ENCODE data around the gene TUBGCP2.

The TUBGCP2 gene

DNA sequence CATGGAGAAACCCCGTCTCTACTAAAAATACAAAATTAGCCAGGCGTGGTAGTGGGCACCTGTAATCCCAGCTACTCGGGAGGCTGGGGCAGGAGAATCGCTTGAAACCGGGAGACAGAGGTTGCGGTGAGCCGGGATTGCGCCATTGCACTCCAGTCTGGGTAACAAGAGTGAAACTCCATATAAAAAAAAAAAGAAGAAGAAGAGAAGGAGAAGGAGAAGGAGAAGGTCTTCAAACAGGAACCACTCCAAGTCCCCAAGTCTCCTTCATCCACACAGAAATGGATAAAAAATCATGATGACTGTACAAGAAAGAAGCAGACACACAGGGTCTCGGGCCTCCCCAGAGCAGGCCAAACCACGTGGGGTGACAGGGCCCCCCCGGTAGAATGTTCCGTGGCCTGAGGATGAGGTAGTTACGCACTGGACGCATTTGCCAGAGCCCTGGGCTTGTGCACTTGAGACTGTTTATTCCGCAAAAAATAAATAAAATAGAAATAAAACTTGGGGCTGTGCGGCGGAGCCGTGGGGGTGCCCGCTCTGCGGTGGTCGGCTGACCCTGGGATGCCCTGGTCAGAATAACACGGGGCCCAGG lies 55.2 kb downstream of the TUBGCP2 start:
- no peaks in the 10 kb centered on the region for H3K79me2 ChIP-seq (ENCODE audit: control insufficient read depth, low read length)
- H3K9me3 ChIP-seq (ENCODE audit: control insufficient read depth, insufficient read depth, low read length) = no peaks in the 10 kb centered on the region
- H3K27me3 ChIP-seq (ENCODE audit: control insufficient read depth, low read length) = no peaks in the 10 kb centered on the region
- H3K27ac ChIP-seq (ENCODE audit: low read depth, low read length) = no peak overlapping the region
- no peak overlapping the region for H3K4me2 ChIP-seq (ENCODE audit: low read length)
- no peaks in the 10 kb centered on the region for H4K20me1 ChIP-seq (ENCODE audit: control insufficient read depth, insufficient read depth, low read depth, low read length)
- peaks cover 16% of the 10 kb centered on the region for H3K4me1 ChIP-seq (ENCODE audit: control insufficient read depth, low read length)
- H3K9me2 ChIP-seq (replicated peaks; ENCODE audit: control insufficient read depth, low read length) = no peaks in the 10 kb centered on the region
- no peaks in the 10 kb centered on the region for H3K36me3 ChIP-seq (ENCODE audit: control insufficient read depth, low read length)
- H3F3A ChIP-seq (ENCODE audit: control insufficient read depth, insufficient read depth) = no peaks in the 10 kb centered on the region
- no peak for TF ChIP-seq EZH2phosphoT487 (IDR thresholded peaks at IDR 0.05; ENCODE audit: borderline replicate concordance, low read length)
- TF ChIP-seq, protein P1, sequence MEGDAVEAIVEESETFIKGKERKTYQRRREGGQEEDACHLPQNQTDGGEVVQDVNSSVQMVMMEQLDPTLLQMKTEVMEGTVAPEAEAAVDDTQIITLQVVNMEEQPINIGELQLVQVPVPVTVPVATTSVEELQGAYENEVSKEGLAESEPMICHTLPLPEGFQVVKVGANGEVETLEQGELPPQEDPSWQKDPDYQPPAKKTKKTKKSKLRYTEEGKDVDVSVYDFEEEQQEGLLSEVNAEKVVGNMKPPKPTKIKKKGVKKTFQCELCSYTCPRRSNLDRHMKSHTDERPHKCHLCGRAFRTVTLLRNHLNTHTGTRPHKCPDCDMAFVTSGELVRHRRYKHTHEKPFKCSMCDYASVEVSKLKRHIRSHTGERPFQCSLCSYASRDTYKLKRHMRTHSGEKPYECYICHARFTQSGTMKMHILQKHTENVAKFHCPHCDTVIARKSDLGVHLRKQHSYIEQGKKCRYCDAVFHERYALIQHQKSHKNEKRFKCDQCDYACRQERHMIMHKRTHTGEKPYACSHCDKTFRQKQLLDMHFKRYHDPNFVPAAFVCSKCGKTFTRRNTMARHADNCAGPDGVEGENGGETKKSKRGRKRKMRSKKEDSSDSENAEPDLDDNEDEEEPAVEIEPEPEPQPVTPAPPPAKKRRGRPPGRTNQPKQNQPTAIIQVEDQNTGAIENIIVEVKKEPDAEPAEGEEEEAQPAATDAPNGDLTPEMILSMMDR (IDR thresholded peaks at IDR 0.05; ENCODE audit: low read depth, low read length, poor library complexity, severe bottlenecking) = no peak
- H3K4me3 ChIP-seq (ENCODE audit: low read length) = no peak overlapping the region

DNA sequence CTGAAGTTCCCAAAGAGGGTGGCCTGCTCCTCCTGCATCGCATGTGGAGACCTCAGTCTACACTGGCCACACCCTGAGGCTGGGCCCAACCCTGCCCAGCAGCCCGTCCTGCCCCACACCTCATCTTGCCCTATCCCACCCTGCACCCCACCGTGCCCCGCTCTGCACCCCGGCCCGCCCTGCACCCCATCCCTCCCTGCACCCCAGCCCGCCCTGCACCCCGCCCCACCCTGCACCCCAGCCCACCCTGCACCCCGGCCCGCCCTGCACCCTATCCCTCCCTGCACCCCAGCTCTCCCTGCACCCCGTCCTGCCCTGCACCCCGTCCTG lies 56.5 kb downstream of the TUBGCP2 start:
- no peak for TF ChIP-seq EZH2phosphoT487 (IDR thresholded peaks at IDR 0.05; ENCODE audit: borderline replicate concordance, low read length)
- TF ChIP-seq, protein P1 (IDR thresholded peaks at IDR 0.05; ENCODE audit: low read depth, low read length, poor library complexity, severe bottlenecking) = no peak
- H3K27me3 ChIP-seq (ENCODE audit: control insufficient read depth, low read length) = no peaks in the 10 kb centered on the region
- no peaks in the 10 kb centered on the region for H4K20me1 ChIP-seq (ENCODE audit: control insufficient read depth, insufficient read depth, low read depth, low read length)
- no peaks in the 10 kb centered on the region for H3K9me2 ChIP-seq (replicated peaks; ENCODE audit: control insufficient read depth, low read length)
- no peaks in the 10 kb centered on the region for H3K9me3 ChIP-seq (ENCODE audit: control insufficient read depth, insufficient read depth, low read length)
- H3K4me2 ChIP-seq (ENCODE audit: low read length) = no peak overlapping the region
- H3K4me1 ChIP-seq (ENCODE audit: control insufficient read depth, low read length) = peaks cover 4% of the 10 kb centered on the region
- H3F3A ChIP-seq (ENCODE audit: control insufficient read depth, insufficient read depth) = no peaks in the 10 kb centered on the region
- no peak overlapping the region for H3K4me3 ChIP-seq (ENCODE audit: low read length)
- no peaks in the 10 kb centered on the region for H3K36me3 ChIP-seq (ENCODE audit: control insufficient read depth, low read length)
- H3K79me2 ChIP-seq (ENCODE audit: control insufficient read depth, low read length) = no peaks in the 10 kb centered on the region
- no peak overlapping the region for H3K27ac ChIP-seq (ENCODE audit: low read depth, low read length)

DNA sequence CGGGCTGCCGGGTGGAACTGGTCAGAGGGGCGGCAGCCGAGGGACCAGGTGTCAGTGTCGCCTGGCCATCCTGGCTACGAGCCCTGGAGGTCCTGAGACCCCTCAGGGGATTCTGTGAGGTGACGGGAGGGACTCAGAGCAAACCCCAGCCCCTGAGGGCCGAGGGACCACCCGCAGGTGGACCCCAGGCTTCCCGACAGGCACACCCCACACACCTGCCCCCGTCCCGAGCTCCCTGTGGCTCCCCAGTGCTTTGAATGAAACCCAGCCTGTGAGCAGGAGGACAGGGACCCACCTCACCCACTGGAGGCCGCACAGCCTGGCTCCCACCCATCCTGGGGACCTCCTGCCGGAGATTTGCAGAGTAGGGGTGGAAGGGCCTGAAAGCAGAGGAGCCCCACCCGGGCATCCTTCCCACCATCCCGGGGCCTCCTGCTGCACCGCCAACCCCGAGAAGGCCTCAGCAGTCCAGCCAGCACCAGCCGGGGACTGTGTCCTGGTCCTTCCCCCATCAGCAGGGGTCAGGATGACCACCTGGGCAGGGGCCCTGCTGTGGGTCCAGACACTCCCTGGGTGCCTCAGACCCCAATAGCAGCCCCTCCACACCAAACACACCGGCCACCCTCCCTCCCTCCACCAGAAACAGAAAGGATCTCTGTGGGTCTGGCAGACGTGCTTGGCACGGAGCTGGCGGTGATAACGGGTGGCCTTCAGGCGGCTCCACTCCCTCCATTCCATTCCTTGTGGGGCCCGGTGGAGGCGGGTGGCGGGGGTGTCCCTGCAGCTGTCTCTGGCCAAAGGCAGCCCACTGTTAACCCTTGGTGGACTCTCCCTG lies 57.1 kb downstream of the TUBGCP2 start:
- Histone ChIP-seq H3K27me3 (ENCODE audit: control insufficient read depth, low read length) (no peaks in the 10 kb centered on the region), H3K79me2 (ENCODE audit: control insufficient read depth, low read length) (no peaks in the 10 kb centered on the region), H3K4me2 (ENCODE audit: low read length) (no peak overlapping the region), H3K27ac (ENCODE audit: low read depth, low read length) (no peak overlapping the region), H3K9me3 (ENCODE audit: control insufficient read depth, insufficient read depth, low read length) (no peaks in the 10 kb centered on the region), H4K20me1 (ENCODE audit: control insufficient read depth, insufficient read depth, low read depth, low read length) (no peaks in the 10 kb centered on the region), H3K9me2 (replicated peaks; ENCODE audit: control insufficient read depth, low read length) (no peaks in the 10 kb centered on the region), H3K4me1 (ENCODE audit: control insufficient read depth, low read length) (no peaks in the 10 kb centered on the region), H3F3A (ENCODE audit: control insufficient read depth, insufficient read depth) (no peaks in the 10 kb centered on the region), H3K36me3 (ENCODE audit: control insufficient read depth, low read length) (no peaks in the 10 kb centered on the region), H3K4me3 (ENCODE audit: low read length) (no peak overlapping the region)
- TF ChIP-seq, protein P1 (IDR thresholded peaks at IDR 0.05; ENCODE audit: low read depth, low read length, poor library complexity, severe bottlenecking) = no peak
- no peak for TF ChIP-seq EZH2phosphoT487 (IDR thresholded peaks at IDR 0.05; ENCODE audit: borderline replicate concordance, low read length)
